Neural cell (in vitro differentiated cells): ENCODE data around the gene PLEKHB2.

Experiments
- EZH2 ChIP-seq: fragments of 200-600, 300-800 bp; shearing (Covaris generic), sonication (generic); IDR thresholded peaks from 2 replicates; pipeline ENCODE4 v1.6.1; 2014; ENCODE audit warnings: antibody characterized with exemption, low read length, borderline replicate concordance, mild to moderate bottlenecking; ENCODE audit not compliant: insufficient read depth, poor library complexity, severe bottlenecking
- TF ChIP-seq, protein P1 (sequence below): fragments of 450-650 bp; IDR thresholded peaks from 2 replicates; pipeline ENCODE4 v1.5.1; 2014; ENCODE audit warnings: antibody characterized with exemption, mild to moderate bottlenecking, moderate library complexity; ENCODE audit not compliant: poor library complexity, severe bottlenecking

DNA sequence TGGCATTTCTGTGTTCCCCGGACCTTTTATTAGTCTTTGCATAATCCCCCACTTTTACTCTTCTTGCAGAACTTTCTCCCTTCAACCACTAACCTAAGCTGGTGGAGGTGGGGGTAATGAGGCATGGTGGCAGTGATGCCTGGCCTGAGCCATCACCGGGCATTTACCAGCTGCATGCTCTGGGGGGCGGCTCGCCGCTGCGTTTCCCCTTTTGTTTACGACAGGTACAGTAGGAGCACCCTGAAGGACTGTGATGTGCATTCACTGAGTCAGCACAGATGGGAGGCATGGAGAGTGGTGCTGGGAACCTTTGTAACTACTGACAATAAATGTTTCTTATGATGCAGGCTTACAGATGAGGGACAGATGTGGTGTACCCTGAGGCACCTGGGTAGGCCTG lies 46.9 kb downstream of the PLEKHB2 start:
- TF ChIP-seq, protein P1, sequence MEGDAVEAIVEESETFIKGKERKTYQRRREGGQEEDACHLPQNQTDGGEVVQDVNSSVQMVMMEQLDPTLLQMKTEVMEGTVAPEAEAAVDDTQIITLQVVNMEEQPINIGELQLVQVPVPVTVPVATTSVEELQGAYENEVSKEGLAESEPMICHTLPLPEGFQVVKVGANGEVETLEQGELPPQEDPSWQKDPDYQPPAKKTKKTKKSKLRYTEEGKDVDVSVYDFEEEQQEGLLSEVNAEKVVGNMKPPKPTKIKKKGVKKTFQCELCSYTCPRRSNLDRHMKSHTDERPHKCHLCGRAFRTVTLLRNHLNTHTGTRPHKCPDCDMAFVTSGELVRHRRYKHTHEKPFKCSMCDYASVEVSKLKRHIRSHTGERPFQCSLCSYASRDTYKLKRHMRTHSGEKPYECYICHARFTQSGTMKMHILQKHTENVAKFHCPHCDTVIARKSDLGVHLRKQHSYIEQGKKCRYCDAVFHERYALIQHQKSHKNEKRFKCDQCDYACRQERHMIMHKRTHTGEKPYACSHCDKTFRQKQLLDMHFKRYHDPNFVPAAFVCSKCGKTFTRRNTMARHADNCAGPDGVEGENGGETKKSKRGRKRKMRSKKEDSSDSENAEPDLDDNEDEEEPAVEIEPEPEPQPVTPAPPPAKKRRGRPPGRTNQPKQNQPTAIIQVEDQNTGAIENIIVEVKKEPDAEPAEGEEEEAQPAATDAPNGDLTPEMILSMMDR = no peak
- TF ChIP-seq EZH2 = no peak
